HCT116 (cell line): Measurements from ENCODE around the gene DOK5. TPM values are rescaled to one million over a fixed set of nuclear protein-coding genes. Genes with fewer than 3 reads are reported as not detected.

Experiments
- ATAC-seq: fragments of 200-7000 bp; cut with Tn5 transposase; 2 replicates; pipeline ENCODE4 v1.9.1; 2020; ENCODE audit warnings: mild to moderate bottlenecking, moderate library complexity
- BruUV-seq: library from RNA; stranded (reverse); fragments of 400-500 nt; replicated peaks from 2 replicates; lab custom pipeline; 2021; lab: Mats Ljungman, UMichigan
- CTCF ChIA-PET: fragments of 300-600 bp; sonication (Branson Sonifier 250); formaldehyde crosslinking; loops from one replicate; lab custom pipeline; 2021; ENCODE audit warnings: antibody characterized with exemption; lab: Charles Lee
- POLR2A ChIA-PET: fragments of 300-600, 350-600 bp; sonication (Branson Sonifier 250); formaldehyde crosslinking; loops from one replicate; lab custom pipeline; 2021; ENCODE audit warnings: antibody characterized with exemption; lab: Charles Lee
- RAD21 ChIA-PET, 2 experiments: fragments of 300-600 bp; sonication (Branson Sonifier 250); formaldehyde crosslinking; loops; one replicate each; lab custom pipeline; 2023; ENCODE audit warnings: low total read pairs in 2 of 2; ENCODE audit not compliant: uncharacterized antibody in 2 of 2, unreplicated experiment in 2 of 2, low non-redundant PET in 1 of 2; lab: Charles Lee
- DNase-seq: peaks from one replicate; pipeline ENCODE4 v3.0.0-alpha.2; 2010; ENCODE audit warnings: low read depth, low spot score
- H2AFZ ChIP-seq: fragments of 200-600 bp; shearing (Covaris generic), sonication (generic); 2 replicates; pipeline ENCODE4 v1.6.1; 2017; ENCODE audit warnings: low read depth, mixed run types, mixed read lengths, antibody characterized with exemption, low read length; ENCODE audit not compliant: poor library complexity, severe bottlenecking
- H3K27ac ChIP-seq: 2 replicates; pipeline ENCODE4 v1.5.1; 2012; ENCODE audit warnings: low read depth, low read length
- H3K27me3 ChIP-seq: fragments of 200-600 bp; sonication (generic); 2 replicates; pipeline ENCODE4 v1.6.1; 2016; ENCODE audit warnings: mixed run types, low read length, mixed read lengths; ENCODE audit not compliant: insufficient read depth
- H3K36me3 ChIP-seq, 2 experiments: fragments of 200-500 bp in 1 of 2; fragments of 200-600 bp in 1 of 2; sonication (Bioruptor generic) in 1 of 2; sonication (generic) in 1 of 2; 2 replicates each; pipeline versions ENCODE4 v1.5.1 to v1.6.1; 2014 to 2016; ENCODE audit warnings: low read length in 2 of 2, inconsistent platforms in 1 of 2, mixed read lengths in 1 of 2, mixed run types in 1 of 2; ENCODE audit not compliant: insufficient read depth in 2 of 2, control insufficient read depth in 1 of 2
- H3K4me1 ChIP-seq, 2 experiments: fragments of 200-600 bp in 1 of 2; sonication (generic) in 1 of 2; 2 replicates each; pipeline versions ENCODE4 v1.5.1 to v1.6.1; 2012 to 2017; ENCODE audit warnings: low read length in 2 of 2, inconsistent platforms in 1 of 2, mild to moderate bottlenecking in 1 of 2, mixed read lengths in 1 of 2, mixed run types in 1 of 2, moderate library complexity in 1 of 2; ENCODE audit not compliant: insufficient read depth in 2 of 2, control insufficient read depth in 1 of 2
- H3K4me2 ChIP-seq: fragments of 200-600 bp; sonication (generic); 2 replicates; pipeline ENCODE4 v1.6.1; 2017; ENCODE audit warnings: mixed run types, low read length, mixed read lengths
- H3K4me3 ChIP-seq, 2 experiments: fragments of 200-600 bp in 1 of 2; sonication (generic) in 1 of 2; replicated peaks in 1 of 2; 2 replicates each; pipeline ENCODE4 v1.5.1; 2011 to 2016; ENCODE audit warnings: low read length in 2 of 2, control low read depth in 1 of 2, low read depth in 1 of 2, mild to moderate bottlenecking in 1 of 2, mixed read lengths in 1 of 2, mixed run types in 1 of 2
- H3K79me2 ChIP-seq: fragments of 200-600 bp; sonication (generic); 2 replicates; pipeline ENCODE4 v1.6.1; 2017; ENCODE audit warnings: mild to moderate bottlenecking, mixed run types, low read length, moderate library complexity, mixed read lengths; ENCODE audit not compliant: insufficient read depth
- H3K9ac ChIP-seq: fragments of 200-600 bp; sonication (generic); 2 replicates; pipeline ENCODE4 v1.6.1; 2016; ENCODE audit warnings: low read length, mixed read lengths
- H3K9me2 ChIP-seq: fragments of 200-600 bp; sonication (generic), shearing (Covaris generic); 2 replicates; pipeline ENCODE4 v1.6.1; 2017; ENCODE audit warnings: mixed run types, mild to moderate bottlenecking, moderate library complexity; ENCODE audit not compliant: insufficient read depth
- H3K9me3 ChIP-seq, 2 experiments: fragments of 200-500 bp in 1 of 2; fragments of 200-600 bp in 1 of 2; sonication (Bioruptor generic) in 1 of 2; sonication (generic) in 1 of 2; 2 replicates each; pipeline ENCODE4 v1.6.1; 2014 to 2017; ENCODE audit warnings: low read length in 2 of 2, mixed read lengths in 2 of 2, inconsistent platforms in 1 of 2, low read depth in 1 of 2, mild to moderate bottlenecking in 1 of 2, mixed run types in 1 of 2, moderate library complexity in 1 of 2; ENCODE audit not compliant: control insufficient read depth in 1 of 2, insufficient read depth in 1 of 2
- H4K20me1 ChIP-seq: fragments of 200-600 bp; sonication (generic), shearing (Covaris generic); 2 replicates; pipeline ENCODE4 v1.6.1; 2017; ENCODE audit warnings: mixed run types, mild to moderate bottlenecking, moderate library complexity; ENCODE audit not compliant: insufficient read depth
- CBX3 ChIP-seq: IDR thresholded peaks from 2 replicates; pipeline ENCODE4 v1.6.1; 2012; ENCODE audit warnings: low read depth
- EGR1 ChIP-seq: IDR thresholded peaks from 2 replicates; pipeline ENCODE4 v1.6.1; 2012; ENCODE audit warnings: low read depth
- EZH2 ChIP-seq: fragments of 200-600 bp; sonication (generic); IDR thresholded peaks from 2 replicates; pipeline ENCODE4 v1.6.1; 2017; ENCODE audit warnings: antibody characterized with exemption, mixed run types
- FOSL1 ChIP-seq: IDR thresholded peaks from 2 replicates; pipeline ENCODE4 v1.6.1; 2012; ENCODE audit warnings: low read depth
- JUND ChIP-seq: IDR thresholded peaks from 2 replicates; pipeline ENCODE4 v1.6.1; 2012
- POLR2AphosphoS5 ChIP-seq: IDR thresholded peaks from 2 replicates; pipeline ENCODE4 v1.6.1; 2011; ENCODE audit warnings: mild to moderate bottlenecking, low read depth, low read length, moderate library complexity
- SIN3A ChIP-seq: IDR thresholded peaks from 2 replicates; pipeline ENCODE4 v1.6.1; 2012; ENCODE audit warnings: low read depth
- SRF ChIP-seq: IDR thresholded peaks from 2 replicates; pipeline ENCODE4 v1.6.1; 2012; ENCODE audit warnings: low read depth
- TCF7L2 ChIP-seq: IDR thresholded peaks from 2 replicates; pipeline ENCODE4 v1.7.0; 2011; ENCODE audit warnings: borderline replicate concordance, inconsistent platforms; ENCODE audit not compliant: insufficient read depth, insufficient read length; ENCODE audit errors: extremely low read depth
- YY1 ChIP-seq: IDR thresholded peaks from 2 replicates; pipeline ENCODE4 v1.6.1; 2011; ENCODE audit warnings: low read length, low read depth, moderate library complexity, mild to moderate bottlenecking; ENCODE audit not compliant: insufficient replicate concordance; ENCODE audit errors: extremely low read depth
- ZFX ChIP-seq: fragments of 450-650 bp; IDR thresholded peaks from 2 replicates; pipeline ENCODE4 v1.6.1; 2017
- ZNF274 ChIP-seq: fragments of 200-500 bp; sonication (Bioruptor generic); IDR thresholded peaks from 2 replicates; pipeline ENCODE4 v1.6.1; 2014; ENCODE audit warnings: mild to moderate bottlenecking, low read depth, low read length, inconsistent platforms
- intact Hi-C: fragments of 100-400 bp; cut with micrococcal nuclease; formaldehyde crosslinking; loops from 2 replicates; pipeline ENCODE4 v1.10.0; 2022
- total RNA-seq: library from RNA; stranded (reverse); gene quantifications from one replicate; pipeline ENCODE4 v1.2.1, GENCODE V29; 2021; ENCODE audit not compliant: unreplicated experiment
- TF ChIP-seq, protein P1 (sequence below): IDR thresholded peaks from 2 replicates; pipeline ENCODE4 v1.6.1; 2012; ENCODE audit warnings: low read depth
- TF ChIP-seq, protein P2 (sequence below): IDR thresholded peaks from 2 replicates; pipeline ENCODE4 v1.6.1; 2012

Gene DOK5
- total RNA-seq, 1 experiment from 2014 or later, result not detected

DNA sequence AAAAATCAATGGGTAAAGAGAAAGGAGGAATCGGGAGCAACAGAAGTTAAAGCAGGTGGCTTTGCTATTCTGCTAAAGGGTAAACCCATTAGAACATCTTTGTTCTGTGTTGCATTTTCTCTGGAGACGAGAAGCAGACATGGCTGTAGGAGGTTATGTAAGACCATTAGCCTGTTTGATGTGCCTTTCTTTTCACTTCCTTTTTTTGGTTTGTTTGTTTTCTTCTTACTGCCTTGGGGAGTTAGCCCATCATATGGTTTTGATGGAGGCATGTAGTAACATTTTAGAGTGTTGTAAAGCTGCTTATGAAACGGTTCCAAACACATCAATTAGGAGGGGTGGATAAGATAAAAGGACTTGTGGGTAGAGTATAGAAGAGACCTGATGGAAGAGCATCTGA, 131.0 kb downstream of the DOK5 start:
- RAD21 ChIA-PET, result no interaction called here
- H2AFZ ChIP-seq, result no peak overlapping the region
- H3K9me3 ChIP-seq, result no peaks in the 10 kb centered on the region
- H3K79me2 ChIP-seq, result no peaks in the 10 kb centered on the region
- no peaks in the 10 kb centered on the region for H3K9me2 ChIP-seq
- no TSS peak for BruUV-seq
- ATAC-seq (no peak), DNase-seq (no peak)
- H3K4me1 ChIP-seq, result no peaks in the 10 kb centered on the region
- no peak overlapping the region for H3K27ac ChIP-seq
- no peaks in the 10 kb centered on the region for H3K27me3 ChIP-seq
- H3K9ac ChIP-seq, result no peak overlapping the region
- TF ChIP-seq, protein P1, sequence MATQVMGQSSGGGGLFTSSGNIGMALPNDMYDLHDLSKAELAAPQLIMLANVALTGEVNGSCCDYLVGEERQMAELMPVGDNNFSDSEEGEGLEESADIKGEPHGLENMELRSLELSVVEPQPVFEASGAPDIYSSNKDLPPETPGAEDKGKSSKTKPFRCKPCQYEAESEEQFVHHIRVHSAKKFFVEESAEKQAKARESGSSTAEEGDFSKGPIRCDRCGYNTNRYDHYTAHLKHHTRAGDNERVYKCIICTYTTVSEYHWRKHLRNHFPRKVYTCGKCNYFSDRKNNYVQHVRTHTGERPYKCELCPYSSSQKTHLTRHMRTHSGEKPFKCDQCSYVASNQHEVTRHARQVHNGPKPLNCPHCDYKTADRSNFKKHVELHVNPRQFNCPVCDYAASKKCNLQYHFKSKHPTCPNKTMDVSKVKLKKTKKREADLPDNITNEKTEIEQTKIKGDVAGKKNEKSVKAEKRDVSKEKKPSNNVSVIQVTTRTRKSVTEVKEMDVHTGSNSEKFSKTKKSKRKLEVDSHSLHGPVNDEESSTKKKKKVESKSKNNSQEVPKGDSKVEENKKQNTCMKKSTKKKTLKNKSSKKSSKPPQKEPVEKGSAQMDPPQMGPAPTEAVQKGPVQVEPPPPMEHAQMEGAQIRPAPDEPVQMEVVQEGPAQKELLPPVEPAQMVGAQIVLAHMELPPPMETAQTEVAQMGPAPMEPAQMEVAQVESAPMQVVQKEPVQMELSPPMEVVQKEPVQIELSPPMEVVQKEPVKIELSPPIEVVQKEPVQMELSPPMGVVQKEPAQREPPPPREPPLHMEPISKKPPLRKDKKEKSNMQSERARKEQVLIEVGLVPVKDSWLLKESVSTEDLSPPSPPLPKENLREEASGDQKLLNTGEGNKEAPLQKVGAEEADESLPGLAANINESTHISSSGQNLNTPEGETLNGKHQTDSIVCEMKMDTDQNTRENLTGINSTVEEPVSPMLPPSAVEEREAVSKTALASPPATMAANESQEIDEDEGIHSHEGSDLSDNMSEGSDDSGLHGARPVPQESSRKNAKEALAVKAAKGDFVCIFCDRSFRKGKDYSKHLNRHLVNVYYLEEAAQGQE, result no peak
- TF ChIP-seq FOSL1, result no peak
- TF ChIP-seq YY1, result no peak
- no peak for TF ChIP-seq EGR1
- TF ChIP-seq EZH2, result no peak
- TF ChIP-seq JUND, result no peak
- no peak for TF ChIP-seq CBX3
- no peak for TF ChIP-seq SRF
- TF ChIP-seq ZFX, result no peak
- TF ChIP-seq TCF7L2, result no peak
- no peak for TF ChIP-seq SIN3A
- TF ChIP-seq ZNF274, result no peak
- TF ChIP-seq, protein P2, sequence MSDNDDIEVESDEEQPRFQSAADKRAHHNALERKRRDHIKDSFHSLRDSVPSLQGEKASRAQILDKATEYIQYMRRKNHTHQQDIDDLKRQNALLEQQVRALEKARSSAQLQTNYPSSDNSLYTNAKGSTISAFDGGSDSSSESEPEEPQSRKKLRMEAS, result no peak
- TF ChIP-seq POLR2AphosphoS5, result no peak
- POLR2A ChIA-PET, result no interaction called here
- H4K20me1 ChIP-seq, result no peaks in the 10 kb centered on the region
- CTCF ChIA-PET, result no interaction called here
- no peaks in the 10 kb centered on the region for H3K36me3 ChIP-seq
- H3K4me3 ChIP-seq, result no peak overlapping the region
- no peak overlapping the region for H3K4me2 ChIP-seq
- intact Hi-C loops, result no loop called here
